Measurements from ENCODE around the gene QSOX1.

- TF ChIP-seq CTCF (IDR thresholded peaks at IDR 0.05; ENCODE audit: low read length) (no peak), EZH2 (IDR thresholded peaks at IDR 0.05; ENCODE audit: borderline replicate concordance, low read length) (no peak)
Observed at GRCh38 chr1:180218806-180219765, 64.4 kb downstream of the QSOX1 start.

Data from OCI-LY1 (cell line).